ENCODE measurements around the gene FAM227B.
"Not testable (repeated sequence)": the region's sequence is repeated elsewhere in the genome, so short reads cannot be mapped to it uniquely, and the experiment has no call there.

Gene FAM227B

GRCh38 chr15:49383266-49383665, 237.4 kb downstream of the FAM227B start:
- in situ Hi-C loops (cut with MboI; ENCODE audit: low sequenced_read_pairs) = no loop called here

- in situ Hi-C loops (cut with MboI; ENCODE audit: low sequenced_read_pairs) = no loop called here
Measured at GRCh38 chr15:49382394-49382793, 238.2 kb downstream of the FAM227B start.

GRCh38 chr15:49380912-49381311, 239.7 kb downstream of the FAM227B start:
- in situ Hi-C loops (cut with MboI; ENCODE audit: low sequenced_read_pairs) = no loop called here

DNA sequence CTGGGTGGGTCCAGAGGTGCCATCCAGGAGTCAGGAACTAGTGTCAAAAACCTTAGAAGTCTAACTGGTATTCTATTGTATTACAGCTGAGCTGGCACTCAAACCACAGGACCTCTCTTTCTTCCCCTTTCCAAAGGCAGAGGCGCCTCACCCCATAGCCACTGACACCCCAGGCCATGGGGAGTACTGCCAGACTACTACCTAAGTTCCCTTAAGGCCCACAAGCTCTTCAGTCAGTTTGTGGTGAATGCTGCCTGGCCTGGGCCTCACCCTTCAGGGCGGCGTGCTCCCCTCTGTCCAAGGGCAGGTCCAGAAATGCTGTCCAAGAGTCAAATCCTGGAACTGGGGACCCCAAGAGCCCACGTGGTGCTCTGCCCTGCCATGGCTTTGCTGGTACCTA, 240.6 kb downstream of the FAM227B start:
- in situ Hi-C loops (cut with MboI; ENCODE audit: low sequenced_read_pairs) = no loop called here

GRCh38 chr15:49372366-49372765, 248.3 kb downstream of the FAM227B start:
- in situ Hi-C loops (cut with MboI; ENCODE audit: low sequenced_read_pairs) = no loop called here

DNA sequence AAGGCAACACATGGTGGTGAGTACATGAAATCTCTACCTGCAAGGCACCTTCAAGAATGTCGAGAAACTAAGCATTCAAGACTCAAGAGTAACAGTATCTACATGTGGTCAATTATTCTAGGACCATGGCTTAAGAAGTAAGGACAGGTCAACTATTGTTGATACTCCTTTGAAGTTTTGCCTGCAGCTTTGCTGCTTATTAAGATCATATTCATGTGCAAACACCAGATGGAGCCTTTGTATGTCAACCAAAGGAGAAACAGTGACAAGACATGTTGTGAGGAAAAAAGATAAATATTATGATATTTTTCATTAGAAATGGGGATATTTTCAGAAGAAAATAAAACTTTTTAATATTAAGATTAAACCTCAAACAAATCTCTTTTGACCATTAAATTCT, 249.8 kb downstream of the FAM227B start:
- in situ Hi-C loops (cut with MboI; ENCODE audit: low sequenced_read_pairs) = no loop called here

DNA sequence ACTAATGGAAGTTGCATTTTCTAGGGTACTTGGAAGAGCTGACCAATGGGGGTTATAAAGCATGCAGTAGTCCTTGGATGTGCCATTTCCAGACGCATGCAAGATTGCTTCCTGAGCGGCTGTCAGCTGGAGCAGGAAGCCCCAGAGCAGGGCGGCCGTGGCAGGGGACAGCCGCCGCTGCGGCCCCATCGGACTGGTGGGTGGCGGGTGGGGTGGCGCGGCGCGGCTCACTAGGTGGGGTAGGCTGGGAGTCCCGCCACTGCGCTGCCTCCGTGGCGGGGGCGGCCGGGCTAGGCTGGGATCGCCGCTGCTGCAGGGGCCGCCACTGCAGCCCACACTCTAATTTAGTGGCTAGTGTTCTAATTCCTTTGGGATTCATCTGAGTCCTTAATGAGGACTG, 254.1 kb downstream of the FAM227B start:
- in situ Hi-C loops (cut with MboI; ENCODE audit: low sequenced_read_pairs) = no loop called here

DNA sequence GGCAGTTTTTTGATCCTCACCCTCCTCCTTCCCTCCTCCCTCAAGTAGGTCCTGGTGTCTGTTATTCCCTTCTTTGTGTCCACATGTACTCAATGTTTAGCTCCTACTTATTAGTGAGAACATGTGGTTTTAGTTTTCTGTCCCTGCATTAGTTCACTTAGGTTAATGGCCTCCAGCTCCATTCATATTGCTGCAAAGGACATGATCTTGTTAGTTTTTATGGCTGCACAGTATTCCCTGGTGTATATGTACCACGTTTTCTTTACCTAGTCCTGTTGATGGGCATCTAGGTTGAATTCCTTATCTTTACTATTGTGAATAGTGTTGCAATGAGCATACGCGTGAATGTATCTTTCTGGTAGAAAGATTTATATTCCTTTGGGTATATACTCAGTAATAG, 259.2 kb downstream of the FAM227B start:
- in situ Hi-C loops (cut with MboI; ENCODE audit: low sequenced_read_pairs) = no loop called here

DNA sequence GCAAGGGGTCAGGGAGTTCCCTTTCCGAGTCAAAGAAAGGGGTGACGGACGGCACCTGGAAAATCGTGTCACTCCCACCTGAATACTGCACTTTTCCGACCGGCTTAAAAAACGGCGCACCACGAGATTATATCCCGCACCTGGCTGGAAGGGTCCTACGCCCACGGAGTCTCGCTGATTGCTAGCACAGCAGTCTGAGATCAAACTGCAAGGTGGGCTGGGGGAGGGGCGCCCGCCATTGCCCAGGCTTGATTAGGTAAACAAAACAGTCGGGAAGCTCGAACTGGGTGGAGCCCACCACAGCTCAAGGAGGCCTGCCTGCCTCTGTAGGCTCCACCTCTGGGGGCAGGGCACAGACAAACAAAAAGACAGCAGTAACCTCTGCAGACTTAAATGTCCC, 266.2 kb downstream of the FAM227B start:
- in situ Hi-C loops (cut with MboI; ENCODE audit: low sequenced_read_pairs) = not testable (repeated sequence)

DNA sequence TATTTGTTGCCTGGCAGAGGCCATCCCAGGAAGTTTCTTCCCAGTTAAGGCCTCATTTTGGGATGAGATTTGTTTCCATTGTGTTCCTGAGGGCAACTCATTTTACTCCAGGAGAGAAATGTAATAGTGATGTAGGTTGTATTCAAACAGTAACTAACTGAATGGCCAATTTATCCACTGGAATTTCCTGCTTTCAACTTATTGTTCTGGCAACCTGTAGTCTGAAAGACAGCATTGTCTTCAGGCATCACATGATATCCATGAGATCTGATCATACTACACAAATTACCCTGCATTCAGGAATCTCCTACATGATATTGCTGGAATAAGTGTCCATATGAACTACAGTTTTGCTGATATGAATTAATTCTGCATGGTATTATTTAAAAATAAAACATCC, 277.1 kb downstream of the FAM227B start:
- in situ Hi-C loops (cut with MboI; ENCODE audit: low sequenced_read_pairs) = no loop called here

- in situ Hi-C loops (cut with MboI; ENCODE audit: low sequenced_read_pairs) = no loop called here
Measured at GRCh38 chr15:49339656-49340055, 281.0 kb downstream of the FAM227B start.

DNA sequence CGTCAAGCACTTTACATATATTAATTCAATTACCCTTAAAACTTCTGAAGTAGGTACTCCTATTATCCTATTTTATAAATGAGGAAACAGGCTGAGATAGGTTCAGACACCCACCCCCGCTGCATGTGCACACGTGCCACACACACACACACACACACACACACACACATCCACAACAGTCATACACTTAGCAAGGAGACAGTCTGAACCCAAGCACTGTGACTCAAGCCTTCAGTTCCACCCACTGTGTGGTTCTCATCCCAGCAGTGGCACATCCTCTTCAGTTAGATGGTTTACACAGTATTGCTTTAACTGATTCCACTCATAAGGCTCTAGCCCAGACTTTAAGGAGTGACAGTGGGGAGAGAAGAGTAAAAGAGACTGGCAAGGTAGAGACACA, 288.7 kb downstream of the FAM227B start:
- in situ Hi-C loops (cut with MboI; ENCODE audit: low sequenced_read_pairs) = no loop called here

- in situ Hi-C loops (cut with MboI; ENCODE audit: low sequenced_read_pairs) = no loop called here
Measured at GRCh38 chr15:49331442-49331841, 289.2 kb downstream of the FAM227B start.

GRCh38 chr15:49330166-49330565, 290.5 kb downstream of the FAM227B start:
- in situ Hi-C loops (cut with MboI; ENCODE audit: low sequenced_read_pairs) = no loop called here

DNA sequence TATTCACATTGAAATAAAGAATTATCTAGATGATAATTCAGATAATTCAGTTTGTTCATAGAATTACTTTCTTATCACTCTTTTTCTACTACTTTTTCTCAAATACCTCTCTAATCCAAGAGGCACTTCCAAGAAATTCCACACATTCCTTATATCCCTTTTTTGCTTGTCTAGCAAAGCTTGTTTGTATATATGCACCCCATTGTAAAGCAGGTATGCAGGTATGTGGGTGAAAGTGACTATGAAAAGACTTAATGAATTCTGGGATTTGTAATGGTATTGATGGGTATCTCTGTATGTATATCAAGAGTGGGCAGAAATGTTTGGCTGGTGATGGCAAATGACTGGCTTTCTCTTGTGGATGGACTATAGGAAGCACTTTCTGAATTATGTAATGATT, 291.7 kb downstream of the FAM227B start:
- in situ Hi-C loops (cut with MboI; ENCODE audit: low sequenced_read_pairs) = no loop called here

DNA sequence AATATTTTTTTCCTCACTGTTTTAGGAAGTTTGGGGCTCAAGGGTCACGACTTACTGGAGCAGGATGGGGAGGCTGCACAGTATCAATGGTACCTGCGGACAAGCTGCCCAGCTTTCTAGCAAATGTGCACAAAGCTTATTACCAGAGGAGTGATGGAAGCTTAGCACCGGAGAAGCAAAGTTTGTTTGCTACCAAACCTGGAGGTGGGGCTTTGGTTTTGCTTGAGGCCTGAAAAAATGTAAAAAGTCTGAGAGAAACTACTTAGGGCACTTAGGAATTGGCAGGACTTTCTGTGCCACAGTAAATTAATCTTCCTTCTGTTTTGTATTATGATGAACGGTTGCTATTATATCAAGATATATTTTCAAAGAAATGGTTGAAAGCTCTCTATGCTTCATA, 292.7 kb downstream of the FAM227B start:
- in situ Hi-C loops (cut with MboI; ENCODE audit: low sequenced_read_pairs) = no loop called here

DNA sequence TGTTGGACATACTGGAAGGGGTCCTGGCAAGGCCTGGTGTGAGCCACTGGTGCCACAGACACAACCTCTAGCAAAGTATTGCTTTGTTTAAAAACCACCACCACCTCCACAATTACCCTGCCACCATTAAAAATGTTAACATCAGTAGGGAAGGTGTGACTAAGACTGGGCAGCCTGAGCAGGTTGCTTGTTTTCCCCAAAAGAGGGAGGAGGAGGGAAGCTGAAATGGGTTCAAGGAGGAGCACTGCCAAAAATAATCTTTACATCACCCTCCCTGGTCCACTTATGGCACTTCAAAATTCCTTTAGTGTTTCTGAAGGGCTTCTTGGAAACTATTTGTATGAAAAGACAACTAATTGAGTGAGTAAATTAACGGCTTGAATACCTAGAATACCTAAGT, 297.4 kb downstream of the FAM227B start:
- in situ Hi-C loops (cut with MboI; ENCODE audit: low sequenced_read_pairs) = no loop called here

GRCh38 chr15:49320351-49320750, 300.3 kb downstream of the FAM227B start:
- in situ Hi-C loops (cut with MboI; ENCODE audit: low sequenced_read_pairs) = no loop called here

- in situ Hi-C loops (cut with MboI; ENCODE audit: low sequenced_read_pairs) = no loop called here
Measured at GRCh38 chr15:49315391-49315823, 305.2 kb downstream of the FAM227B start.

GRCh38 chr15:49314716-49315115, 305.9 kb downstream of the FAM227B start:
- in situ Hi-C loops (cut with MboI; ENCODE audit: low sequenced_read_pairs) = no loop called here

DNA sequence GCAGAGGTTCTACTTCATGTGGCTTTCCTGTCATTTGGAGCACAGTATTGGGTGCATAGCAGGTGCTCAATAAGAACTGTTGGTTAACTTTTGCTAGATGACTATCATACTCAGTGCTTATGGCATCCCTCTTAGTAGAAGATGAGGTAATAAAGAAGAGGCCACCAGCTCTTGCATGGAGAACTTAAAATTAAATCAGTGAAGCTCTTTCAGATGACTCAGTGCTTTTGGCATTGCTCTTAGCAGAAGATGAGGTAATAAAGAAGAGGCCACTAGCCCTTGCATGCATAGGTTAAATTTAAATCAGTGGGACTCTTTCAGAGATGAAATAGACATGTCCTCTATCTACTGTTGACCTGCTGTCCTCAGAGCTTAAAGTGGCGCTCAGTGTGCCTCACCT, 307.0 kb downstream of the FAM227B start:
- in situ Hi-C loops (cut with MboI; ENCODE audit: low sequenced_read_pairs) = no loop called here

DNA sequence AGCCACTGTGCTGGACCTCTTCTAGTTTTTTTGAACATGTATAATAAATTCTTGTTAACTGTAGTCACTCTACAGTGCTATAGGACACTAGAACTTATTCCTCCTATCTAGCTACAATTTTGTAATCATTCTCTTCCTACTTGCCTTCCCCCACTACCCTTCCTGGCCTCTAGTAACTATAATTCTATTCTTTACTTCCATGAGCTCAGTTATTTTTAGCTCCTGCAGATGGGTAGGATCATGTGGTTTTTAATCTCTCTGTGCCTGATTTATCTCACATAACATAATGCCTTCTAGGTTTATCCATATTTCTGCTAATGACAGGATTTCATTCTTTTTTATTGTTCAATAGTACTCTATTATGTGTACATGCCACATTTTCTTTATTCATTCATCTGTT, 310.7 kb downstream of the FAM227B start:
- in situ Hi-C loops (cut with MboI; ENCODE audit: low sequenced_read_pairs) = no loop called here

DNA sequence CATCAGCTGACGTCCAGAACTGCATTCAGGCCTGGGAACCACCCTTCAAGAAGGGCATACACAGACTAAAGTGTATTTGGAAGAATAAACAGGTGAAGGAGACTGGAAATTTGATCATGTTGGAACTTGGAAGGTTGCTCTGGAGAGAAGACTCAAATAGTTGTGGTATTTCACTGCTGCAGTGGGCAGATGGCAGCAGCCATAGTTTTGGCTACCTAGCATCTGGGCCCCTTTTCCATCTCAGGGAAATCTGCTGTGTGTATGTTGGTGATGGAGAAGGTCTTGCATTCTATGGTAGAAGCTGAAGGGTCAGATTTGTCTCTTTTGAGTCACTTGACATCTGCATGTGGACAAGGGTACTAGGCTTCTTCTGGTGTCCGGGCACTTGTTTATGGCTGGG, 311.9 kb downstream of the FAM227B start:
- in situ Hi-C loops (cut with MboI; ENCODE audit: low sequenced_read_pairs) = no loop called here

GRCh38 chr15:49306551-49306950, 314.1 kb downstream of the FAM227B start:
- in situ Hi-C loops (cut with MboI; ENCODE audit: low sequenced_read_pairs) = no loop called here

Data from HL-60/S4 treated with phorbol 12-myristate 13-acetate at 8.2 ng/mL for 4 days and 3 days (cell line).